ENCODE results near the gene ACTG1. TPM values are rescaled to one million over a fixed set of nuclear protein-coding genes. Genes with fewer than 3 reads are reported as not detected.
A peak's percentile ranks its signal among the peaks of the same experiment; 100 is the strongest.

ACTG1 gene
- total and polyA plus RNA-seq, 2 of the 4 experiments (the other 2 are of a cell fraction), result 10,907 to 15,732 TPM

DNA sequence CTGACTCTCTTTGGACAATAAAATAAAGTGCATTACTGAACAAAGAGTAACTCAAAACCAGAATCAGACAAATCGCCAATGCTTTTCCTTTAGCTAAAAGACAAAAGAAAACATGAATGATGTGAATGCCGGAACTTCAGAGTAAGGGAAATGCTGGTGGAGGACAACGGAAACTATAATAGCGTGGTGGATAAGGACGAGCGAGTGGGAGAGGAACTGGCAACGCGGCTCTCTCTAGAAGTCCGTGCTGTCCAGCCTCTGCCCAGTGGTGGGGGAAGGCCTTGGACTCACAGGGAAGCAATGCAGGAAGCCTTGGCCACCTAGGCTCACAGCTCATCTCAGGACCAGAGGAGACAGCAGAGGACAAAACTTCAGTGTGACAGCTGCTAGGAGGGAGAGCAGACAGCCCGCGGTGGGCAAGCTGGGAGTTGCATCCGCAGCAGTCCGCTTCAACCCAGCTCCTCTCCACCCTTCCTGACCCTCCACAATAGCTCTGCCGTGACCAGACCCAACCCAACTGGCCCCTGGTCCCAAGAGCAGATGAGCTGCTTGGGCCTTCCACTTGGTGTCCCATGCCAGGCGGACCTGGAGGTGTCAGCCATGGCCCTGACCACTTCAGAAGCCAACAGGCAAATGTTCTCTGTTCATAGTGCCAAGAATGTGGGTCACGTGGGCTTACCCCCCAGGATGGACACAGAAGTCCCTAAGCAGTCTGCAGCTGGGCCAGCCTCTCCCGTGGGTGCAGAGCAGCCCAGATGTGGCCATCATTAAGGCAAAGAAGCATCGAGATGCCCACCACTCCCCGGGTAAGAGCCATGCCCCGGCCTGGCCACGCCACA, 44.9 kb upstream of the ACTG1 start:
- H3K56ac ChIP-seq (ENCODE audit: extremely low read depth, insufficient read depth, low read length), result no peak overlapping the region
- no TSS peak for BruUV-seq (replicated peaks)
- dilution Hi-C loops (cut with HindIII; ENCODE audit: low sequenced_read_pairs, unreplicated experiment), result no loop called here
- peaks cover 37% of the 10 kb centered on the region for H3K36me3 ChIP-seq (ENCODE audit: control insufficient read depth, insufficient read depth, low read length)
- H3K18ac ChIP-seq (ENCODE audit: low read depth, low read length), result no peak overlapping the region
- peaks cover 8 to 76% of the 10 kb centered on the region in 2 experiments for H3K79me1 ChIP-seq (ENCODE audit: low read depth in 1 of 2, low read length in 2 of 2)
- no peak overlapping the region for H3K4me3 ChIP-seq (ENCODE audit: insufficient read depth, low read depth, low read length)
- H3K23ac ChIP-seq (ENCODE audit: low read depth, low read length), result no peak overlapping the region
- H3K4me2 ChIP-seq (ENCODE audit: low read depth, low read length), result no peak overlapping the region
- no peak overlapping the region for H2AFZ ChIP-seq (replicated peaks; ENCODE audit: low read length, poor library complexity)
- no peak overlapping the region for H3K9ac ChIP-seq (ENCODE audit: low read depth, low read length)
- H3K9me1 ChIP-seq (ENCODE audit: insufficient read depth, low read length), result peaks cover 12% of the 10 kb centered on the region
- H4K91ac ChIP-seq (ENCODE audit: insufficient read depth, low read depth, low read length), result no peak overlapping the region
- no peaks in the 10 kb centered on the region for H3K27me3 ChIP-seq (ENCODE audit: control insufficient read depth, insufficient read depth, low read length)
- H3K4me1 ChIP-seq (ENCODE audit: control insufficient read depth, insufficient read depth, low read length), result peaks cover 17% of the 10 kb centered on the region
- 99% methylated on average over 12 of the region's 21 CpGs; no CpG with 5 or more reads in 1 of the 2 experiments for WGBS, 2 experiments (ENCODE audit: extremely low coverage in 2 of 2, insufficient read length in 1 of 2)
- POLR2A ChIA-PET (ENCODE audit: unreplicated experiment), result interaction anchor here (0.5 kb wide), 2 partner anchors 37 to 43 kb away, joined by 3 read pairs; no protein-coding TSS in a partner anchor
- in situ Hi-C loops (cut with MboI; ENCODE audit: low sequenced_read_pairs), result no loop called here
- no peak overlapping the region for H3K14ac ChIP-seq (replicated peaks; ENCODE audit: low read depth, low read length)
- H2BK20ac ChIP-seq (ENCODE audit: low read depth, low read length), result no peak overlapping the region
- H4K5ac ChIP-seq (ENCODE audit: low read depth, low read length), result no peak overlapping the region
- CTCF ChIA-PET, result interaction anchor here (0.9 kb wide), 1 partner anchor 42 kb away, joined by 4 read pairs; no protein-coding TSS in a partner anchor
- no peak overlapping the region for H2BK5ac ChIP-seq (ENCODE audit: low read depth, low read length, poor library complexity, severe bottlenecking)
- intact Hi-C loops (cut with micrococcal nuclease), result no loop called here
- no peak overlapping the region for H3K4ac ChIP-seq (ENCODE audit: low read depth, low read length)
- peaks cover 31% of the 10 kb centered on the region for H4K20me1 ChIP-seq (ENCODE audit: insufficient read depth, low read length)
- 0 out of 2 replicates have a peak overlapping the region, but pooled peaks have one; percentile 0 for H2AK5ac ChIP-seq (ENCODE audit: low read depth, low read length)
- no peak for TF ChIP-seq MAFK (IDR thresholded peaks at IDR 0.05; ENCODE audit: low read depth, low read length)
- TF ChIP-seq BHLHE40 (IDR thresholded peaks at IDR 0.05; ENCODE audit: low read depth, low read length), result no peak
- H2BK15ac ChIP-seq (ENCODE audit: low read depth, low read length), result no peak overlapping the region
- no peak overlapping the region for H3K27ac ChIP-seq (ENCODE audit: insufficient read depth, low read length)
- H2BK120ac ChIP-seq (ENCODE audit: low read depth, low read length), result no peak overlapping the region
- no peak for DNase-seq
- H4K8ac ChIP-seq (ENCODE audit: low read depth in 2 of 2, low read length in 2 of 2), result no peak overlapping the region; a peak in 1 of 4 replicates
- H3K9me3 ChIP-seq (ENCODE audit: control insufficient read depth, insufficient read depth, low read length), result no peaks in the 10 kb centered on the region
- H2AK9ac ChIP-seq (replicated peaks; ENCODE audit: low read depth, low read length, poor library complexity), result no peak overlapping the region
- ATAC-seq (ENCODE audit: low read depth), result no peak
